Right hindlimb (tissue), 1 donor: ENCODE results near the gene ERVW-1.

Source experiments
- DNase-seq: peaks from one replicate; pipeline ENCODE4 v3.0.0-alpha.2; 2018

The ERVW-1 gene

GRCh38 chr7:92422926-92423325 lies 54.8 kb downstream of the ERVW-1 start:
- DNase-seq, result no peak

GRCh38 chr7:92421676-92422435 lies 55.9 kb downstream of the ERVW-1 start:
- no peak for DNase-seq
